Medulla oblongata (tissue), 1 donor: ENCODE results near the gene VTI1A.

Experiments used
- DNase-seq: peaks from one replicate; pipeline ENCODE4 v3.0.0-alpha.2; 2015; ENCODE audit errors: extremely low spot score

The VTI1A gene

DNA sequence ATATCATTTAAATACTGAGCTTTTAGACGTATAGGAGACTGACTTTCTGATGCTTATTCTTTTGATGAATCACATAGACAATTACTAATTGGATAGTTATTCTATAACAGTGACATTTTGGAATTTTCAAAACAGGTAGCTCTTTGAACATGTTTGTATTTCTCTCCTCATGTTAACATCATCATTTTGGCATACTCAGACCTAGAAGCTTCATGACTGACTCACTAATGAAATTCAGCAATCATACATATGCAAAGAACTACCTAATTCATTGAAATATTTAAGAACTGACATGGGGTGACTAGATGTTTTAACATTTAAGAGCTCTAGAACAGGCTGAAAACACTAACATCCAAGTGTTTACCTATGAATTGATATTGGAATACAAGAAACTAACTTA, 192.3 kb downstream of the VTI1A start:
- no peak for DNase-seq

DNA sequence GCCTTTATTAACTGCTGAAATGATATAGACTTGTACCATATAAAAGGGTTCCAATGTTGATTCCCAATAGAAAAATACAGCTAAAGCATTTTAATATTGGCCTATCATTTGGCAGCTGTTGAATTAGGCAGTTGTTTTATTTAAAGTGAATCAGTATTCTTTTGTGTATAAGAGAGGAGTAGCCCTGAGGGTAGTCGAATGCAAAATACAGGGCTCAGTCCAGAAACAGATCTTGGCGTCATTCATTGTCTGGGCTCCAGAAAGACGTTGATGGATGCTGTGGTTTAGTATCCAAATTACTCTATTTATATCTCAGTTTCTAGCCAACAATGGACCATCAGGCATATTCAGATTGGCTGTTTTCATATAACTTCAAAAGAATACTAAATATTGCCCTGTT, 193.6 kb downstream of the VTI1A start:
- DNase-seq = no peak

DNA sequence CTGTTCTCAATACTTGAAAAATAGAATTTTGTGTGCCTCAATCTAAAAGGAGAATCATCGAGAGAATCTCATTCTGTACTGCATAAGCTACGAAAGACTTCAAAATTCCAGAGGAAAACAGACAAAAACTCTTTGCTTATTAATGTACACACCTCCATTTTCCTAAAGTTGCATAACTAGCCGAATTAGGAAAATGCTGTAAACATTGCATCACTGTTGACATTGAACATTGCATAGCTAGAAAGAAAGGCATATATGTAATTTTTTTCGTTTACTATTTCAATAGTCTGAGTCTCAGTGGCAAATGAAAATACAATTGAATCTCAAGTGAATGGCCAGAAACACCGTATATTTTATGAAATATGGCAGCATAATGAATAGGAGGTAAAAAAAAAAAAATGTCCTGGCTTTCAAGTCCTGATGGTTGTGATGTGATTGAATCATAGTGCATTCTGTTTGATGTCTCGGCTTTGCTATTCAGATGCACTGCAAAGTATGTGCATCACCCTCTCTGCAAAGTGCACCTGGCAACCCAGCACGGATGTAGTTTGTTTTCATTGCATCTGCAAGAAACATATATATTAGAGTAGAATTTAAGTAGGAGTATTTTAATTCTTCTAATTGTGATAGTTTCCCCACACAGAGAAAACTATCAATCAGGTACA, 196.7 kb downstream of the VTI1A start:
- DNase-seq = no peak

DNA sequence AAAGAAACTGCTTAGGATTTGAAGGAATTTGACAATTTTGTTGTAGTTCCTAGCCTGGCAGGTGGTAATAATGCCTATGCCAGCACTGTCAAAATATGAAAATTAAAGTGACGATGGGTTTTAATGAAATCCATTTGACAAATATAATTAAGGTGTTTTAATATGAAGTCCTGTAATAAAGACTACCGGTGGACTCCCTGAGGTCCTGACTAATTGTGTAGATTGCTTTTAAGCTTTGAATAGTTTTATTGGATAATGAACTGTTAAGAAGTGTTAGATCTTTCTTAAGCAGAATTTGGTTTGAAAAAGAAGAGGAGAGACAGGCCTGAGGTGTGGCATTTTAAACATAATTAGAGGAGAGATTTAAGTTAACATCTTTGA, 197.2 kb downstream of the VTI1A start:
- DNase-seq = no peak

DNA sequence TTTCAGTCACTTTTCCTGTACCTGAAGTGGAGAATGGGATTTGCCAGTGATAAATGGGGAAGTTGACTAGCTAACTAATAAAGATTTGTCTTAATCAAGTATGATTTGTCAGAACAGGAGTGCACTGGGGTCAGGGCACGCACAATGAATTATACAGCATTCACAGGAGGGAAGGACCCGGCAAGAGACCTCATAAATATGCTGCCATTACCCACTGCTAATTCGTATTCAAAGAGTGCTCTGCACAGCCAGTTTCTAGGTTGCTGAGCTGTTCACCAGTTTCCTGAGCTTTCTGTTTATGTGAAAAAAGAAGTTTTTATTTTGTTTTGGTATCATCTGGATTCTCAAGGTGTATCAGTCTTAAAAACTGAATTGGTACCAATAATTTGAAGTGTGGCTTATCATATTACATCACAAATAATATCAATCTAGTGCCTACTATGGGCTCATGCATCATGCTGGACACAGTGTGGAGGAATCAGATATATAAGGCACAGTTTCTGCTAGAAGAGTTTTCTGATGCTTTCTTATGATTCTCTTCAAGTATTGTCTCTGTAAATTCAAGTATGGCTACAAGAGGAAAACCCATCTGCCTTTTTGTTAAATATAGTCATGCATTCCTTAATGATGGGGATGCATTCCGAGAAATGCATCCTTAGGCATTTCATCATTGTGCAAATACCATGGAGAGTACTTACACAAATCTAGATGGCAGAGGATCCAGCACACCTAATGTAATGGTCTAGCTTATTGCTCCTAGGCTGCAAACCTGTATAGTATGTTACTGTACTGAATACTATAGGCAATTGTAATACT, 202.2 kb downstream of the VTI1A start:
- DNase-seq = no peak

DNA sequence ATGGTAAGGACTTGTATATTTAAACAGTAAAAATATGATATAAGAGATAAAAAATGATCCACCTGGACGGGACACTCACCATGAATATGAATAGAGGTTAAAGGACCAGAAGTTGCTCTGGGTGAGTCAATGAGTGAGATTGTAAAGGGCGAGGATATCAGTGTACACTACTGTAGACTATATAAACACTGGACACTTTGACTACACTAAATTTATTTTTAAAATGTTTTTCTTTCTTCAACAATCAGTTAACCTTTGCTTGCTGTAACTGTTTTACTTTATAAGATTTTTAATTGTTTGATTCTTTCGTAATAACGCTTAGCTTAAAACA, 202.8 kb downstream of the VTI1A start:
- no peak for DNase-seq

DNA sequence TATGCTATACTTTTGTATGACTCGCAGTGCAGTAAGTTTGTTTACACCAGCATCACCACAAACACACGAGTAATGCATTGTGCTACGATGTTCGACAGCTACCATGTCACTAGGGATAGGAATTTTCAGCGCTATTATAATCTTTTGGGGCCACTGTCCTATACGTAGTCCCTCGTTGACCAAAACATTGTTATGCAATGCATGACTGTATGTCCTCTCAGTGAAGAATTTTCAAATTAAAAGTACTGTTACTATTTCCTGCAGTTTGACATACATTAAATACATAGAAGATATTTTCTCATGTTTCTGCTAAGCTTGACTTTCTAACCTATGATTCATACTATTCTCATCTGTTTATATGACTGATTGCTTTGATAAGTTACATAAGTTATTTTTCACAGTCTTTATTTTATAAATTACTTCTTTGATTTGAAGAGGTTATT, 203.6 kb downstream of the VTI1A start:
- DNase-seq = no peak

DNA sequence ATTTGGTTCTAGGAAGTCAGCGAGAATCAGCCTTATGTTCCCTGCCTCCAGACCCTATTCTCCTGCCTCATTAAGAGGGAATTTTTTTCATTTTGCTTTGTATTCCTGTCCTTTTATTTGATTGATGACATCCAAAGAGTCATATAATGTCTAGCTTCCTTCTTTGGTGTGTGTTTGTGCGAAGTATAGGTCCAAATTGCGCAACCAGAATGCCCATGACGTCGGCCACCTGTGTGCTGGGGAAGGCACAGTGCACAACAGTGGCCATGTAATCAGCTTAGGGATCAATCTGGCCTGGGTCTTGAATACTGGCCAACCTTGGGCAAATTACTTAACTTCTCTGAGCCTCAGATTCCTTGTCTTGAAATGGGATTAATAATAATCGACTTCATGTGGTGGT, 206.2 kb downstream of the VTI1A start:
- no peak for DNase-seq

DNA sequence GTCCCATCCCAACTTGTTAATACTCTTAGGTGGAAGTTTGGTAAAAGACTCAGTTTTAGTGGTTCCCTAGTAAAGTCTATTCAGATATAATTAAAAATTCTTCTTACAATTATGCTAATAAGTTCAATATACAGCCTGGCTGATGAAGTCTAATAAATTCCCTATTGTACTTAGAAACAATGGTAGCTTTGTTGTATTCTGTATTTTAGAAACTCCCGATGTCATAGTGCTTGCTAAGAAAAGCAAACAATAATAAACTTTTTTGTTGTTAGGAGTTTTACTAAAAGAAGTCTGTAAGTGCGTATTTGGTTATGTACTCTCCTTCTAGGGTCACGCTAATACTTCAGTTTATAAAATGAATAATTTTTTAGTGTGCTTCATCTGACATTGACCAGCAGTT, 206.8 kb downstream of the VTI1A start:
- DNase-seq = peak; percentile 12

DNA sequence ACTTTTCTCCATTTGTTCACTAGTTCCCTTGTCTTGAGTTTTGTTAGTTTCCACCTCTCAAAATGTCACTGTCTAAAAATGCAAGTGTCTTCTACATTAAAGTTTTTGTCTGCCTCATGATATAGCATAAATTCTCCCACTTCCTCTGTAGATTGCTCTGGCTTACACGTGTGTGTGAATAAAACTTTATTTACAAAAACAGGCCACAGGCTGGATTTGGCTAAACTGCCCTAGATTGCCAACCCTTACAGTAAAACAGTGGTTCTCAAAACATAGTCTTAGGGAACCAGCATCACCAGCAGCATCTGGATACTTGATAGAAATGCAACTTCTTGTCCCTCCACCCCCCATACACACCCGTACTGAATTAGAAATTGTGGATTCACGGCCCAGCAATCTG, 207.8 kb downstream of the VTI1A start:
- no peak for DNase-seq

DNA sequence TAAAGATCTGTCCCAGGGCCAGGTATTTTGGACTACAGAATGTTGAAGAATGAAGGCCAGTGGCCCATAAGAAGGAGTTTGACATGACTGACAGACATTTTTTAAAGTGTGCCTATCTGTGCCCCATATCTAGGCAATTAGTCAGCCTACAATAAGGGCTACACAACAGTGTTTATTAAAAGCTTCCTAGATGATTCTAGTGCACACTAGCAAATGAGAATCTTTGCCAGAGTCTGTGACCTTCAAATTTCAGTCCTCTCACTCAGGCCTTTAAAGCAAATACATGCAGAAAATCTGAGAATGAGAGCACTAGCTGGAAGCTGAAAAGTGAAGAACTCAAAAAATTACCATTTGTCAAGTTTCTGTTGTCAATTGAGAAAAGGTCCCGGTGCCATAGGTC, 208.7 kb downstream of the VTI1A start:
- DNase-seq = no peak

DNA sequence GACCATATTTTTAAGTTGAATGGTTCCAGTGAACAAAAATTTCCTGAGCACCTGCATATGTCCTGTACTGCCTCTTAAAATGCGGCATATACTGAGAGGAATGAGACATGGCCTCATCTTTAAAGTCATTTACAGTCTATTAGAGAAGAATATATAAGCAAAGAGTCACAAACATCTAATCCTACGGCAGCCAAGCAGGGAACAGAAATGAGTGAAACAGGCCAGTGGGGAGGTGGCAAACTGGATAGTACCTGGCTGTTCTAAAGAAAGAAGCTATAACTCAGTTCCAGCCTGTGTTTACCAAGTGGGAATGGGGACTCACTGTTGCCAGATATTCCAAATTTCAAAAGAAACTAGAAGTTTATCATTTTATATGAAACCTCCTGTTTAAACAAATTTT, 211.4 kb downstream of the VTI1A start:
- DNase-seq = no peak

DNA sequence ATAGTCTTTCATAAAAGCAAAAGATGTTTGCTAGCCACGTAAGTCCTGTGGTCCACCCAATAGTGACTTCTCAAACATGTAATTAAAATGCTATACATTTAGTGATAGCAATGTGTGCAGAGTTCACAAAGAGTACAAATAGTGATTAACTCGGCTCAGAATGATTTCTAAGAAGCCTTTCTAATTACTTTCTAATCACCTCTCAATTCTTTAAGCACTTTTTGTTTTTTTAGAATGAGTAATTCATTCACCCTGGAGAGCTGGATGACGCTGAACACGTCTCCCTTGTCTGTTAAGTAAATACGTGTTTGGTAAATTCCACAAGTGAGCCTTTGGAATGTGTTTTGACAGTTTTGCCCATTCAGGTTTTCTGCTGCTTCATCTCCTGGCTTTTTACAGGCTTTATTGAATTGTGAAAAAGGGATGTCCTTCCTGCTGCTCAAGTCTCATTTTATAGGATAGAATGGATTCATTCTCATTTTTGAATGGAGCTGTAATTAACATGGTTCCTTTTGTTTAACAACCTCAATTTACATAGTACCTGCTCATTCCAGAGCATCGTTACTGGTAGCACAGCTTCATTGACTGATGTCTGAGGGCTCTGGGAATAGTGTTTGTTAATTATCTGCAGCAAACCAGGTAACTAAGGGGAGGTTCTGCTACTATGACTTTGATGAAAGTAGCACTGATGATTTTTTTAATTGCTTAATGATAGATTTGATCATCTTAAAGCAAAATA, 212.1 kb downstream of the VTI1A start:
- no peak for DNase-seq

DNA sequence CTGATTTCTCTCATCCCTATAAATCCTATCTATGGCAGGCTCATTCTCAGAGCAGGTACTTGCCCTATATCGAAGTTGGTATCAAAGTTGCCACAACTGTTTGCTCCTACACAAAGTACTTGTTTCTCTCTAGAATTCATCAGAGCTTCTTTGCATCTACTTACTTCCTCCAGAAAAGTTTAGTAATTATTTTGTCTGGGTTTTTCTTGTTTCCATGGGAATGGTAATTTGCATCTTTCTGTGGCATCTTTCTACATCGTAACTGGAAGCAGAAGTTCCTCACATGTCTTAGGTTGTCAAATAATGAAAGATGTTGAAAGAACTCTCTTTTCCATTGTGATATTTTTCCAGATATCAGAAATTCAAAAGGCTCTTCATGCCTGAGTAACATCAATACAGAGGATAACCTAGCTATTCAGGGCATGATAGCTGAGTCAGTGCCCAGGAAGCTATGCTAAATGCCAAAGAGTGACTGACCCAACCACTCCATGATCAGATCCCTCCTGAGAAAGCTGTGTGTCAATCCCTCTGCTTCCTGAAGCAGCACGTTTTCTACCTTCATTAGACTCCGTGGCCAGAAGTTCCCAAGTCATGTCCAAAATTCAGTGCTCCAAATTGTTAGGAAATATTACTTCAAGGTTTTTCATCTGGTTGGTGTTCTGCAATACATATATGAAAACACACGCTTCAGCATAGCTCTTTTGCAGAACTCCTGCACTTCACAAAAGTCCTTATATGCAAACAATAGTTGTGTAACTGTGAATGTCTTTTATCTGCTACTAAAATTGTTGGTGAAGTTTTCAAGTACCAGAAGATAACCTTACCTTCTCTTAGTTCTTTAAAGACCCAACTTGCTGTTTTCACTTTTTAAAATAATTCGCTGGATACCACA, 216.5 kb downstream of the VTI1A start:
- no peak for DNase-seq

DNA sequence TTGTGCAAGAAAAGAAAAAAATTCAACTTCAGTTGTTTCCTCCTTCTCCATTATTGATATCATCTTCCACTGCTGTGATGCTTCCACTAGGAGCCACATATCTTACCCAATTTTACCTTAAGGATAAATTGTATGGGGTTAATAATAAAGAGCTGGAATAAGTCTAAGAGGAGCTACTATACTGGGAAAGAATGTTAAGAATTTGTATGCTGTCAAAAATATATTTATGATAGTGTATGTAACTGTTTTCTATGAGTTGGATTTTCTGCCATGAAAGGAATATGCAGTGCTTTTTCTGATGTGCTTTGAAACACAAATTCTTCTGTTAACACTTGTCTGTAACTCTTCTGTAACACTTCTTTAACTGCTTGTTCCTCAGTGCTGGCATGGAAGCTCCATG, 219.1 kb downstream of the VTI1A start:
- no peak for DNase-seq

DNA sequence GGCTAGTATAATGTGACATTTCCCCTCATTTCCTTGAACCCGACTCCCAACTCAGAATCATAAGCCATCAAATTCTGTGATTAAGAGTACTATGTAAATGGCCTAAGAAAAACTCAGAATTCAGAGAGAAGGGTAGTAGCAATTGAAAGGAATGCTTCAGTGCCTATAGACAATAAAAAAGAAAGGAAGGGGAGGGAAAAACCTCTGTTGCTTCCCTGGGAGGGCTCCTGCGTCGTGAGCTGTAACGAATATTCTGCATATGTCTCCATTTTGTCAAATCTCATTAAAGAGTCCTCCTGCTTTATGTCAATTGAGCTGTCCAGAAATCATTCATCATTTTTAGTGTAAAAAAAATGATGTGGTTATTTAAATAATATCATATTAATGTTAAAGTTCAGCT, 223.0 kb downstream of the VTI1A start:
- DNase-seq = no peak

DNA sequence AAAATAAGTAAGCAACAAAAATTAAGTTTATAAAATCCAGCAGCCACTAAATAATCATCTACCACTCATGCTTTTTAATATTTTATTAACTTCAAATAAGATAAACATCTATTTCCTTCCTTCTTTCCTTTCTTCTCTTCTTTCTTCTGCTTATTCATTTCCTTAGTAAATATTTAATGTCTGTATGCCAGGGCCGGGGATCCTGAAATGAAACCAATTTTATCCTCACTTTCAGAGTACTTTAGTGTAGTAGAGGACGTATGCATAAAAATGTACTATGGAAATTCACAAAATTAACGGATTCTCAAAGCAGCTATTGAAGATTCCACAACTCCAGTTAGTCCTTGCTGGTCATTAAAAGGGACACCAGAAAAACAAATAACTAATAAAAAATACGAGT, 224.7 kb downstream of the VTI1A start:
- no peak for DNase-seq

DNA sequence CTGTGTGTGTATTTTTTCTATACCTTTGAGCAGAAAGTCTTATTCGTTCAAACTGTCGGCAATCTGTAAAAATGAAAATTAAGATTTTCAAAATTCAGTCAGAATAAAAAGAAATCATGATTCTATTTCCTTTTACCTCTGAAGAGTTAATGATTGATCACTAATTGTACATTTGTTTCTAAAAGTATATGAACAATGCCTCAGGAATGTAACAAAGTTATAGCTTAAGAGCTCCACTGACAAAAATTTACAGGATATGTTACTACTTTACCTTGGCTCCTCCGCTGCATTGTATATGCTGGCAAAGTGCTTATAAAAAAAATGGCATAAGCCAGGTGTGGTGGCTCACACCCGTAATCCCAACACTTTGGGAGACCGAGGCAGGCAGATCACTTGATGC, 225.7 kb downstream of the VTI1A start:
- no peak for DNase-seq

DNA sequence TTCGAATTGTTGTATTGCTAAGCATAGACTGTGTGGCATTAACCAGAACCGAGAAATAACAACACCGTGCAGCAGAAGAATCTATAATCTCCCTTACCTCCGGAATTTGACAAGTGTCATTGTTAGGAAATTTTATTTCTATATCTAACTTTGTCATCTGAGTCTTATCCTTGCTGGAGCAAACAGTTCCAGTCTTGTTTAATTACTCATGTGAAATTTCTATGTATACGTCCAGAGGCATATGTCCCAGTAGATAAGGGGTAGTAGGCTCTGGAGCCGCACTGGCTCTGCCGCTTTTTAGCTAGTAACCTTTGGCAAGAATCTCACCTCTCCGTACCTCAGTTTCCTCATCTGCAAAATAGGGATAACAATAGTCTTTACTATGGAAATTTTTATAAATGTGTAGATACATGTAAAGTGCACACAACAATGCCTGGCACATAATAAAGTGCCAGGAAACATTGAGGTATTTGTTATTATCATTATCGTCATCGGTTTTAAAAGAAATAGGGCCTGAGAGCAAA, 228.6 kb downstream of the VTI1A start:
- DNase-seq = no peak

DNA sequence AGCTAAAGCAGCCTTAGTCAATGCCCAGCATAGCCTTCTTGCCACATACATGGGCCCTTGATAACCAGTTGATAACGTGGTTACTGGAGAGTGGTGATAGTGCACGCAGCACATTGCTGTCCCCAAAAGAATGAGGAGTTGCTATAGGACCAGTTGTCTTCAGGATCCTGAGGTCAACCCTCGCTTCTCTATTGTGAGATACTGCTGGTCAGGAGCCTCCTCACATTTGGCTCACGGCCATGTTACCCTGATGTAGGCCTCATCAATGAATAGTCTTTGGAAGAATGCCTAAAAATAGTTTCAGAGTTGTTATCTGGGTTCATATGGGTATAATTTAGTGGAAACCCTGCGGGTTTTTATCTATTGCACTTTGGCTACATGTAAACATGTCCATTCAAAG, 230.7 kb downstream of the VTI1A start:
- no peak for DNase-seq

DNA sequence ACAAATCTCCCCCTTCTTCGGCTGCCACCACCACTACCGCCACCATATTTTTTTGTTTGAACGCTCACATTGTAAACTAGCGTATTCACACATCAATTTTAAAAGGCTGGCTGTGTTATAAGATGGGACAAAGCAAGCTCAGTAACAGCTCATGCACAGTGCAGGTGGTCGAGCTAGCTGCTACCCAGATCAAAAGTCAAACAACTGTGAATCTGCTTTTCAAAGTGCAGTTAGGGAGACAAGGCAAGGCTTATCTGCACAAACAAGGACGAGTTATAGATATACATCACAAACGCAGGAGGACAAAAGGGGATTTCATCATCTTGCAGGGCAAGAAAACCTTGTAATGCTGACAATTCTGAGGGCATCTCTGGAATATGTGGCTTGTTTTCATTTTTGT, 231.6 kb downstream of the VTI1A start:
- DNase-seq = peak; percentile 38

DNA sequence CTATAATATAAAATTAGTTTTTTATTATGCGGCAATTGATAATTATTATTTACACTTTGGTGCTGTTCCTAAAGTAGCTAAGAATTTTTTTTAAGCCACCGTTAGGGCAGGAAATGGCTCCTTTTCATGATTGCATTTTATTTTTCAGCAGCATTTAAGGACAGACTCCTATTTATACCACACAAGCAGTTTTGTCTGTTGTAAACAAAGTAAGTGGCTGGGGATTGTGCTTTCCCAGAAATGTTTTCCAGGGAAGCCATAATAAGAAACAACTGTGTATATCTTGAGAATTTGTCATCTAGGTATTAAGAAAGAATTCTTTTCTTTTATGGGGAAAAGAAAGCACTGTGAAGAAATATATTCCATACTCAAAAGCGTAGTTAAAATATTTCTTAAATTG, 232.0 kb downstream of the VTI1A start:
- DNase-seq = no peak
